Measurements from ENCODE around the gene RALGDS.
A peak's percentile ranks its signal among the peaks of the same experiment; 100 is the strongest.

RALGDS gene

GRCh38 chr9:133116346-133117231 lies 4.5 kb downstream of the RALGDS start:
- H3K4me3 ChIP-seq (ENCODE audit: low read depth, low read length): no peak overlapping the region
- no peak for DNase-seq (ENCODE audit: low read depth)
- no peak for TF ChIP-seq CTCF (IDR thresholded peaks at IDR 0.05; ENCODE audit: low read depth, low read length)

DNA sequence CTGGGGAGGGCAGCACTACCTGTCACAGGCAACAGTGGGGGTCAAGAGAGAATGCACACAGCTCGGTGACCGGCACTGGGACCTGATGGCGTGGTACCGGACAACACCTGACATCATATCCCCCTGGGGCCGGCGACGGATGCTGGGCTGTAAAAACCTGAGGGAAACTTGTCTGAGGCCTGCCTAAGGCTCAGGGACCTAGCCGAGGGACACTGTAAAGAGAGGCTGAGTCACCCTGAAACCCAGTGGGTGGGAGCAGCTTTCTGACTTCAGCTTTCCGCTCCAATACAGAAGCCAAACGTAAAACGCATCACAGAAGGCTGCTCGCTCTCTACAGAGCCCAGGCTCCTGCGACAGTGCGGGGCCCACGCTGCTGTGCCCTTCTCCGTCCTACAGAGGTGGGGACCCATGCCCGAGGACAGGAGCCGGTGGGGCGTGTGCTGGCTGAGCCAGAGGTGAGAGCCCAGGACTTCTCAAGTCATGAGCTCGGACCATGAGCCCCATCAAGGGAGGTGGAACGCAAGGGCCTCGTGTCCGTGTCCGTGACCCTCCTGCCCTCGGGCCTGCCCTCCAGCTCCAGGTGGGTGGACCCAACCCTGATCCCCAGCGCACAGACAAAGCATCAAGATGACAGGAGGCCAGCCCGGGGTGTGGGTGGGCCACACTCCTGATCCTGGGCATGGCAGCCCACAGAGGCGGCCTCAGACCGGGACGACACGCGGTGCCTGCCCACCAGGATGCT lies 5.3 kb downstream of the RALGDS start:
- DNase-seq (ENCODE audit: low read depth): no peak
- H3K4me3 ChIP-seq (ENCODE audit: low read depth, low read length): no peak overlapping the region
- TF ChIP-seq POLR2A (IDR thresholded peaks at IDR 0.05; ENCODE audit: extremely low read depth, insufficient read length) (no peak), MYC (IDR thresholded peaks at IDR 0.05; ENCODE audit: low read depth, low read length) (no peak), CTCF (IDR thresholded peaks at IDR 0.05; ENCODE audit: low read depth, low read length) (no peak), MAX (IDR thresholded peaks at IDR 0.05; ENCODE audit: low read depth, low read length) (no peak)

DNA sequence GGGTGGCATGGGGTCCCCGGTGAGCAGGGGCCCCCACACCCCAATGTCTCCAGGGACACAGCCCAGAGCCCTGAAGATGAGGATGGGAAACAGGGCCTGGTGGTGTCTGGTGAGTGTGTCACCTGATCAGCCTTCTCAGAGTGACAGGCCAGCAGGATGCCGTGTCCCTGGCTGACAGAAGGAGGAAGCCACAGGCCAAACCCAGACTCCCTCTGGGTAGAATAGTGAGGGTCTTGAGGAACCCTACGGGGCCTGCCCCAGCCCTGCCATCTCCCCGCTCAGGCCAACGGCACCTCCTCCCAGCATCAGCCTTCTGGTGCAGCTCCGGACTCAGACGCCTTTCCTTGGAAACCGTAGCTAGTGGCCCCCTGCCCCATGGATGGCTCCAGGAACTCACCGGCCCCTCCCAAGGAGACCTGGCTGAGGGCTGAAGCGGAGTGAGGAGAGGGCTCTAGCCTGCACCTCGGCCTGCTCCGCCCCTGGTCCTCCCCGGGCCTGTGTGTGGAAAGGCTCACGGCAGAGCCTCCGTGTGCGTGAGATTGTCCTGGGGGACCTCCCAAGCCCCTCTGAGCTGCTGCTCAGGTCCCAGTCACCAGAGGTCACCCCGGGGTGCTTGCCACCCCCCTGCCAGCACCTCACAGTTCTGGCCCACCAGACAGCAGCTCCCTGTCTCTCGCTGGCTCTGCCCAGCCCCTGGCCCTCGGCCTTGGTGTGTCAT lies 6.0 kb downstream of the RALGDS start:
- DNase-seq (ENCODE audit: low read depth): no peak
- no peak overlapping the region for H3K4me3 ChIP-seq (ENCODE audit: low read depth, low read length)
- TF ChIP-seq POLR2A (IDR thresholded peaks at IDR 0.05; ENCODE audit: extremely low read depth, insufficient read length): no peak
- no peak for TF ChIP-seq CTCF (IDR thresholded peaks at IDR 0.05; ENCODE audit: low read depth, low read length)
- no peak for TF ChIP-seq MYC (IDR thresholded peaks at IDR 0.05; ENCODE audit: low read depth, low read length)
- TF ChIP-seq MAX (IDR thresholded peaks at IDR 0.05; ENCODE audit: low read depth, low read length): no peak

DNA sequence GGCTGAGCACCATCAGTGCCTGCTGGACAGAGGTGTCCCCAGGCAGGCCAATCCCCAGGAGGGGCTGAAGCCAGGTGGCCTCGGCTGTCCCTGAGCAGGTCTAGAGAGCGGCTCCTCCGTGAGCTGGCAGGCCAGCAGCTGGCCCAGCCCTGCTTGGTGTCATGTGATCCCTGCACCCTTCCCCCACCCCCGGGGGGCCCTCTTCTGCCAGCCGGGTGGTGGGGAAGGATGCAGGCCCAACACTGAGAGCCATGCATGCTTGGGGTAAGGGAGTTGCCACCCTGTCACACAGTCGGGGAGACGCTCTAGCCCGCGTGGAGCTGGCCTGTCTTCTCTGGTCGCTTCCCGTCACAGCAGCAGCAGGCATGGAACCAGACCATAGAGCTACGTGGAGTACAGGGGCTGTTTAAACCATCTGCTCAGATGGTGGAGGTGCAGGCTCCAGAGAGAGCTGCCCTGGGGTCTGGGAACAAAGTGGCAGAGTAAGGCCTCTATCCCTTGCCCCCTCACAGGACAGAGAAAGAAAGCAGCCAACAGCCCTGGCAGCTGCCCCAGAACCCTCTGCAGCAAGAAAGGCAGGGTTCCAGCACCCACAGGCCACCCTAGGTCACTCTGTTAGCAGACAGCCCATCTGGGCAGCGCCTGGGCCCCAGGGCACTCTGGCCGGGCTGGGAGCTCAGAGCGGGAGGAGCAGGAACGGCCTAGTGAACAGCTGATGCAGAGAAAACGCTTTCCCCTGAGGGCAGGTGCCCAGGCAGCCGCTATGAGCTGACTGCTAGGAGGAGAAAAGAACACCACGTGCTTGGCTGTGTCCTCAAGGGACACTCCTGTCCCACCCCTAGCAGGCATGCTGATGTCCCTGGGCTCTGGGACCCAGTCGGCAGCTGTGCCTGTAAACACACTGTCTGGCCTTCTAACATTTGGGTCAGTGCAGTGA lies 6.8 kb downstream of the RALGDS start:
- DNase-seq (ENCODE audit: low read depth): no peak
- H3K4me3 ChIP-seq (ENCODE audit: low read depth, low read length): no peak overlapping the region
- TF ChIP-seq POLR2A (IDR thresholded peaks at IDR 0.05; ENCODE audit: extremely low read depth, insufficient read length) (no peak), MAX (IDR thresholded peaks at IDR 0.05; ENCODE audit: low read depth, low read length) (peak; percentile 44)

GRCh38 chr9:133113163-133113948 lies 7.7 kb downstream of the RALGDS start:
- DNase-seq (ENCODE audit: low read depth): no peak
- H3K4me3 ChIP-seq (ENCODE audit: low read depth, low read length): no peak overlapping the region

More at GRCh38 chr9:133113163-133113948, 7.7 kb downstream of the RALGDS start:
- TF ChIP-seq MAX (IDR thresholded peaks at IDR 0.05; ENCODE audit: low read depth, low read length) (no peak), POLR2A (IDR thresholded peaks at IDR 0.05; ENCODE audit: extremely low read depth, insufficient read length) (no peak), CTCF (IDR thresholded peaks at IDR 0.05; ENCODE audit: low read depth, low read length) (no peak), MYC (IDR thresholded peaks at IDR 0.05; ENCODE audit: low read depth, low read length) (no peak)

All from NB4 (cell line).